CD4-positive, alpha-beta T cell treated with Interleukin-17A for 1 hour (primary cell): ENCODE results near the gene CORO2A.

Source experiments
- DNase-seq: peaks from one replicate; pipeline ENCODE4 v3.0.0-alpha.2; 2020

CORO2A gene

DNA sequence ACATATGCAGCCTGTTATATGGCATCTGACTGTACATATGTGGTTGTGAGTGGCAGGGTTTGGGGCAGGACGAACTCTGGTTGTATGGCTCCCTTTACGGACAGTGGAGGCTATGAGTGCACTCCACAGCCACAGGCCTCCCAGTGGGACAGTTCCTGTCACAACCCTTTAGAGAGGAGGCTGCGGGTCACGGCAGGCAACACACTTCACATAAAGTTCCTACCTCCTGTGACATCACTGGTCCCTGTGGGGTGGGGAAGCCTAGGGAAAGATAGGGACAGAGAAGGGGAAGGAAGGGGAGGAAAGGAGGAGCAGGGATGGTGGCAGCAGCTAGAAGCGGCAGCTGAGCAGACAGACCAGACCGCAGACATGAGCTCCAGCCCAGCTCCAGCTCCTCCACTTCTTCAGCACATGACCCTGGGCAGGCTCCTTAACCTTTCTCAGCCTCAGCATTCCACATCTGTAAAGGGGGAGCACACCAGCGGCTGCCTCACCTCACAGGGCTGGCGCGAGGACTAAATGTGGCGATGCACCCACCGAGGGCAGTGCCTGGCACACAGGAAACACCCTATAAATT lies 27.4 kb upstream of the CORO2A start:
- DNase-seq = no peak

DNA sequence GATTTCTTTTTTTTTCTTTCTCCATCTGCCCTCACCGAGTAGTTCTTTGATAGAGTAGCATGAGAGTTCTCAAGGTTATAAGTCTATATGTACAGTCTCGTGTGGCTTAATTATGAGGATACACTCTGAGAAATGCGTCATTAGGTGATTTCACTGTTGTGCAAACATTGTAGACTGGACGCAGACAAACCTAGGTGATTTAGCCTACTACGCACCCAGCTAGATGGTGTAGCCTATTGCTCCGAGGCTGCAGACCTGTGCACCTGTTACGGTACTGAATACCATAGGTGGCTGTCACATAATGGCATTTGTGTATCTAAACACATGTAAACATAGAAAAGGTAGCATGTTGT lies 26.9 kb upstream of the CORO2A start:
- no peak for DNase-seq

GRCh38 chr9:98218562-98219363 lies 26.3 kb upstream of the CORO2A start:
- no peak for DNase-seq

- DNase-seq = no peak
Observed at GRCh38 chr9:98217255-98217654, 24.8 kb upstream of the CORO2A start.

GRCh38 chr9:98216391-98216790 lies 24.0 kb upstream of the CORO2A start:
- DNase-seq = no peak

DNA sequence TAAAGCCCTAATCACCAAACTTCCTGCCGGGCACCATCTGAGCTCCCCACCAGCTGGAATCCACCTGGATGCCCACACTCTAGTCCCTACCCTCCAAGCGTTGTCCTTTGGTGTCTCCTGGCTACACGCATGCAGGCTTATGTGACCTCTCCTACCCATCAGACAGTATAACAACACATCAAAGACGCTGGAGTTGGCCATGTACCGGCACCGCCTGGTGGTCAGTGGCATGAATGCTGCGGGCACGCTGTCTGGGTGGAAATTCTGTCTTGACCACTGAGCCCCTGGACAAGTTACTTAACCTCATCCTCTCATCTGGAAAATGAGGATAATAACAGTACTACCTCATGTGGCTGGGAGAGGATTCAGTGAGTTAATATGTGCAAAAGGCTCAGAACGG lies 23.4 kb upstream of the CORO2A start:
- peak; percentile 20 for DNase-seq

DNA sequence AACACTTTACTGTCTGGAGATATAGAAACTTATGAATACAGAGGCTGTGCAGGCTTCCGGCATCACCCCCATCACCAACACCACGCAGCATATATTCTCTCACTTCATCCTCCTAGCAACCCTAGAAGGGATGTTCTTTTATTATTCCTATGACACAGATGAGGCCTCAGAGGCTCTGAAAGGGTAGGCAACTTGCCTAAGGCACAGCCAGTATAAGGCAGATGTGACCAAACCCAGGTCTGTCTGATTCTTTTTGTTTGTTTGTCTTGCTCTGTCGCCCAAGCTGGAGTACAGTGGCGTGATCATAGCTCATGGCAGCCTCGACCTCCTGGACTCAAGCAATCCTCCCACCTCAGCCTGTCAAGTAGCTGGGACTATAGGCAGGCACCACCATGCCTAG lies 22.8 kb upstream of the CORO2A start:
- no peak for DNase-seq

DNA sequence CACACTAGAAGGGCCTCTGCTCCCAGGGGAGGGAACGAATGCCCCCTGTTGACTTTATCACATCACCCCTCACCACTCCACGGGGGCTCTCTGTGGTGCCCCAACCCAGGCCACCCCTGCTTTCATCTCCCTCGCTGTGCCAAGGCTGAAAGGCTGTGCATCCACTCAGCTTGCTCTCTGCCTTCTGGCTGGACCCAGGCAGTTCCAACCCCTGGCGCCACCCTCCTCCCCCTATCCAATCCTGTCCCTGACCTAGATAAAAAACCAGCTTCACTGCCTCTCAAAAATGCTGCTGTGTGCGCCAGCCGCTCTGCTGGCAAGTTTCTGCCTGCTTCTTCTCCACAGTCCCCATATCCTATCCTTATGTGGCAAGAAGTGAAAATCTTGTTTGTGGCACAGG lies 22.4 kb upstream of the CORO2A start:
- no peak for DNase-seq

GRCh38 chr9:98211260-98211659 lies 18.8 kb upstream of the CORO2A start:
- no peak for DNase-seq

GRCh38 chr9:98210435-98210834 lies 18.0 kb upstream of the CORO2A start:
- no peak for DNase-seq

GRCh38 chr9:98209530-98209929 lies 17.1 kb upstream of the CORO2A start:
- no peak for DNase-seq

DNA sequence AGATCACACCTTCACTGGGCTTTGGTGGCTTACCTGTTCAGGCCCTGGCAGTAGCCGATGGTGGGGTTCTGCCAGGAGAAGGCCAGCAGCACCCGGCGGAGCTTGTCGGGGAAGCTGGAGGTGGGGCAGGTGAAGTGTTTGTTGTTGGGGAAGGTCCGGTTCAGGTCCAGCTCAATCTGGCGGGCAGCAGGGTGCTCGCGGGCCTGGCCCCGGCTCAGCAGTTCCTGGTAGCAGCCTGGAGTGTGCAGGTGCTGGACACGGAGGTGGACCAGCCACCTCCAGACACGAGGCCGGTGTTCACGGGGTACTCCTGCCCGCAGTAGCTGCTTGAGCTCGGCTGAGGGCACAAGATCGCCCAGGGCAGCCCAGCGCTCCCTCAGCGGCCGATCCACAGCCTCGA lies 16.2 kb upstream of the CORO2A start:
- no peak for DNase-seq

DNA sequence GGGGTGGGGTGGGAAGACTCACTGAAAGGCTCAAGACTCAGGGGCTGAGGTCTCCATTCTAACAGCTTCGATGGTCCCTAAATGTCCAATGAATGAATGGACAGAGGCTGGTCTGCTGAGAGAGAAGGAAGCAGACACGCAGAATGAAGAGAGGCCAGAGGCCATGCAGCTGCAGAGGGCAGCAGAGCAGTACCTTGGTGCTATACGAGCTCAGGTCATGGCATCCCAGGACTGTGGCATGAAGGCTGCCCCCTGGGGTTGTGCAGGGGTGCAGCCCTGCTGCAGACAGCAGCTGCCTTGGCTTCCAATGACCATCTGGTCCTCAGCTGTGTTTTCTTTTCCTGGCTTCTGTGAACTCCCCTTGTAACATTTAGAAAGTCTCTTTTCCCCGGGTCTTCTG lies 15.2 kb upstream of the CORO2A start:
- no peak for DNase-seq

- no peak for DNase-seq
Observed at GRCh38 chr9:98206754-98207153, 14.3 kb upstream of the CORO2A start.

DNA sequence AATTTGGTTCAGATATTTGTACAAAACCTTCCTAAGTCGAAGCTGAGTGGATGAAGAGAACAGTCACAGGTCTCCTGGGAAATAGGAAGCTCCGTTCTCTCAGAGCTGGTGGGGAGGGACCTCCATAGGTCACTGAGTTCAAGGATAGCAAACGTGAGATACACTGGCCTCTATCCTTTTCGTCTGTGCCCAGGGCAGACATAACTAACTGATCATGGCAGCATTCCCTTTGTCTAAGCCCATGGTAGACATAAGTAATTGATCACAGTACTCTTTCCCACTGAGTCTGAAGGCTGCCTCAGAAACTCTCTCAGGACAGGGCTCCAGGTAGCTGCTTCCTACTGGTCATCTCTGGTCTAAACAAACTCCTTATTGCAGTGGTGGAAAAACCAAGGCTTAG lies 12.3 kb upstream of the CORO2A start:
- no peak for DNase-seq

- no peak for DNase-seq
Observed at GRCh38 chr9:98203153-98203552, 10.7 kb upstream of the CORO2A start.

DNA sequence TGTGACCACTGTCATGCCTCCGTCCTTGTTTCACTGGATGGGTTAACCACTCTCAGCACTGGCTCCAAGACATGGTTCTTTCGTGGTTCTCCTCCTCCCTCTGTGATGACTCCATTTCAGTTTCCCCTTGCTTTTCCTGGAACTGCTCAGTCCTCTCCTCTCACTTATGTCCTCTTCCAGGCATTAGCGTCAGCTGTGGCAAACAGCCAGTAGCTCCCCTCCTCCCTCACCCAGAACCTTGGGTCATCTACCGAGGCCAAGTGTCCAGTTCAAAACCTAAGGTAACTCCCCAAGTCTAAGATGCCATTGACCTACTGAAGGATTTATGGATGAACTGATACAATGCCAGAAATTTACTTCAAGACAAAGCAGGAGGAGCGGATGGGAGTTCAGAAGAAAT lies 9.8 kb upstream of the CORO2A start:
- no peak for DNase-seq

DNA sequence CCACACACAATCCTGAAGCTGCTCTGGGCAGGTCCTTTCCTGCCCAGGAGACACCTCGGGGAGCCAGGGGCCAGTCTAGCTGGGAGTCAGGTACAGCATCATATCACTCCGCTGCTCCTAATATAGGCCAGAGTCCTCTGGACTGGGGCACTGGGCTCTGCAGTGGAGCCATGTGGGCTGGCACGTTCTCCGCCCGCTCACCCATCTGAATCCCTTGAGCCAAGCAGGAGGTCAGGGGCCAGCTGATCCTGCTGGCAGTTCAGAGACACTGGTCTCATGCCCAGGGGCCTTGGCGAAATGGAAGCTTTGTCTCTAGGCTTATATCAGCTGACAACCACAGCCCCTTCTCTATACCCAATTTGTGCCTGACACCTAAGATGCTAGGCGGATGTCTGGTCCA lies 9.3 kb upstream of the CORO2A start:
- no peak for DNase-seq

GRCh38 chr9:98201102-98201501 lies 8.7 kb upstream of the CORO2A start:
- no peak for DNase-seq

DNA sequence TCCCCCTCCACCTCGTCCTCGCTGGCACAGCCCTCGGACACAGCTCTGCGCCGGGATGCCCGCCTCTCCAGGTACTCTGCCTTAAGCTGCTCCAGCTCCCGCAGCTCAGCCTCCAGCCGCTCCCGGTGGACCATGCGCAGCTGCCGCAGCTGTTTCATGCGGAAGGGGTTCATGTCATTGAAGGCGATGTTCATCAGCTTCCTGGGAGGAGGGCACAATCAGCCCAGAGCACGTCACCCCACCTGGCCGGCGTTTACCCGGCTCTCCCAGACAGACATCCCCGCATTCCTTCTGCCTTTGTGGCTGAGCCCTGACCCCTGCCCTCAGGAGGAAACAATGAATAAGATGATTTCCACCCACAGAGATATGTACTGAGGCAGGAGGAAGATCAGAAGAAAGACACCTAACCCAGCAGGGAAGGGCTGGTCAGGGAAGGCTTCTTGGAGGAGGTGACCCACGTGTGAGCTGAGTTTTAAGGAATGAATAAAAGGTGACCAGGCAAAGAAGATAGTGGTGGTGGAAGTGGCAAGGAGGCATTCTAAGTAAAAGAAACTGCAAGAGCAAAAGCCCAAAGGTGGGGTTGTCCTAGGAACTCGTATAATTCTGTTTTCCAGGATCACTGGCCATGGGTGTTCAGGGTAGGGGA lies 7.1 kb upstream of the CORO2A start:
- no peak for DNase-seq

DNA sequence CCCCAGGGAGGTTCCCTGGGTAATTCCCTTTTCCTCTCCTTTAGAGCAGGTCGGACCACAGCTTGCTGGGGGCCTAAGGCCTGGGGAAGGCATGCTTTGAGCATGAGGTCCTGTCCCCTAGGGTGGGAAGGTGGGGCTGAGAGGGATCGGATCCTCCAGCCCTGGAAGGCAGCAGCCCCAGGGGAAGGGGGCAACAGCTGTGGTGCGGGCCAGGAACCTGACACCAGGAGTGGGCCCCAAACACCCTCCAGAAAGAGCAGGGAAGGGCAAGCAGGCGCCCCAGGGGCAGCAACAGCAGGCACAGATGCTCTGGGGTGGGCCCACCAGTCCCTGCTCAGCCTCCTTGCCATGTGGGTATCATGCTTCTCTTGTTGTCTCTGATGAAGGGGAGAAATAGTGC lies 3.2 kb upstream of the CORO2A start:
- DNase-seq = no peak

DNA sequence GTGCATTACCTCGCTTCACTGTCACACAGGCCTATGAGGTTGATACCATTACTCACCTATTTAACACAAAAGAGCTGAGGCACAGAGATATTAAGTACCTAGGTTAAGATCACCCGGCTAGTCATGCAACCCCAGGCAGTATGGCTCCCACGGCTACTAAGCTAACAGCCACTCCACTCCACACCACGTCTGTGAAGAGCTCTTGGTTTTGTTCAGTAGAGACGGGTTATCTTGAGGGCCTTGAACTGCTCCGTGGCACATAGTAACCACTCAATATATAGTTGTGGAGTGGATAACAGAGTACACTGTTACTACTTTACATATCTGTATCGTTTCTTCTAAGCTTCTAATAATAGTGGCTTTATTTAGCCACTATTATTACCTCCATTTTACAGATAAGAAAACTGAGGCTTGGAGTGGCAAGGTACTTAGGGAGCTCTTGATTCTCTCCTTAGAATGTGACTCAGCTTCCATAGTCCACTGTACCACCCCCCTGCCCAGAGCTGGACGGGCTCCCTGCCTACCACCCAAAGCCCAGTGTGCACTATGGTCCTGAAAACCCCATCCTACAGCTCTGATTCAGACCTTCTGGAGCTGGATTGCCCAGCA lies 1.0 kb upstream of the CORO2A start:
- no peak for DNase-seq

DNA sequence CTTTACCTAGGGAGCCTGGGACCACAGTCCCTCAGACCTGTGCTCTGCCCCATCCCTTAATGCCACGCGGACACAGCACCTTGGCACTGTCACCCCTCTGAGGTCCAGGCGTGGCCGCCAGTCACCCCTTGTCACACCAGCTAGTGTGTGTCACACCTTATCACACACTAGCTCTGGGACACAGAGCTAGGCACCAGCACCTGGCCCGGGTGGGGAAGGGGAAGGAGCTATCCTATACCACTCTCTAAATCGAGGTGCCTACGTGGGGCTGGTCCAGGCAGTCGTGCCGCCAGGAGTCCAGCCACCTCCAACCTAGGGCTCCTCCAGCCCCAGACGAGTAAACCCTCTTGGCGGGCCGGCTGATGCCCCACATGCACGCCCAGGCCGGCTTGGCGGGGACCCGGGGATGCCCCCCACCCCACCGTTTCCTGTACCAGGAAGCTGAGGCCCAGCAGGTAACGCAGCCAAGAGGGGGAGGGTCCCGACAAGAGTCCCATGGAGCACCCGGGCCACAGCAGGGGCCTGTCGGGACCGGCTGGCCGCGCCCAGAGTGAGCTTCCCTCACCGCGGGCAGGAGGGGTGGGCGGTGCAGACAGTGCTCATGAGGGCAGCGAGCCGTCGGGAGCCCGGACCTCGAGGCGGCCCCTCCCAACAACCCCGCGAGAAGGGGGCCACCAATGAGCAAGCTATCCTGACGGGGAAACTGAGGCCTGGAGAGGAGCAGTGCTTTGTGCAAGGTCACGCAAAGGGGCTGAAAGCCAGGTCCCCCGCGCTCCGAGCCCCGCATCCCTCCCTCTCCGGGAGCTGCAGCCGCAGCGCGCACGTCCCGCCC lies 550 bp downstream of the CORO2A start:
- DNase-seq = peak; percentile 43
